ENCODE measurements around the gene MRPS34.
"Not testable (repeated sequence)": the region's sequence is repeated elsewhere in the genome, so short reads cannot be mapped to it uniquely, and the experiment has no call there.

The MRPS34 gene

DNA sequence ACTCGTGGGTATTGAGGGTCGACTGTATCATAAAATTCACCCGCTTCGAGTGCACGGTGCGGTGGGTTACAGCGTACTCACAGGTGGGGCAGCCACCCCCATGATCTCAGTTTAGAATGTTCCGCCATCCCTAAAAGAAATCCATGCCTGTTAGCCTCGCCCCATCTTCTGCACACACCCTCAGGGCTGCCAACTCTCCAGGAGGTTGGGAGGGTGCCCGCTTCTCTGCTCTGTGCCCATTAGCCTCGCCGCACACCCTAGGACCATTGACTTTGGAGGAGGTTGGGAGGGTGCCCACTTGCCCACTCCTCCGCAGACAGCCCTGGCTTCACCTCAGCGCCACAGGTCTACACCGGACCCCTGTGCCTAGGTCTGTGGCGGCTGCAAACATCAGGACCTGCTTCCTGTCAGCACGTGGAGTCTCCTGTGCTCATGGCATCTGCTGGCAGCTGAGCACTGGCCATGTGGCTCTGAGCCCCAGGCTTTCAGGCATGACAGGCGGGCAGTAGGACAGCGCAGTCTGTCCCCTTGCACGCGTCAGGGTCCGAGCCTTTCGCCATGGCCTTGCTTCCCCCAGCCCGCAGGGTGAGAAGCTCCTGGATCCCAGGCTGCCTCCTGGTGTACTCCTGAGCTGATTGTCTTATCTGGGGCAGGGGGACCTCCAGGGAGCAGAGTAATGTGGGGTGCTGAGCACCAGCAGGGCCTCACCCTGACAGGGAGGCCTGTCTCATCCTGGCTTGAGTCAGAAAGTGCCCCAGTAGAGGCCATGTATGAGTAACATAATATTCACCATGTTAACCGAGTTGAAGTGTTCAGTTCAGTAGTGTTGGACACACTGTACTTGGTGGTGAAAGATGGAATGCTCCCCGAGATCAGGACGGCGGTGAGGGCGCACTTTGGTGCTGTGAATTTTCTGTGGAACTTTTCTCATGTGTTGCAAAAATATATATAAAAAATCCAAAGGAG lies 23.5 kb downstream of the MRPS34 start:
- no peak for DNase-seq (ENCODE audit: low spot score)

DNA sequence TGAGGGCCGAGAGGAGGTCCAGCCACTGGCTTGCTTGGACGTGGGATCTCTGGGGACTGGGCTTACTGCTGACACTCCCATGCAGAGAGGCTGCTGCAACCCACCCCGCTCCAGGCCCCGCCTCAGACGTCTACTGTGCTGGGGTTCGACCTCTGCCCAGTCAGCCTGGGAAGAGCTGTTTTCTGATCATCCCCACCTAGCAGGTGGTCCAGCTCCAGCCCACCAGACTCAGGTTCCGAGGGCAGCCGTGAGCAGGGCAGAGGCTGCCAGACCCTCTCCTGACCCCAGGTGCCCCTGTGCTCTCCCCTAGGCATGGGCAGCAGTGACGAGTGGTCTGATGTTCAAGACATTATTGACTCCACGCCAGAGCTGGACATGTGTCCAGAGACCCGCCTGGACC lies 25.0 kb downstream of the MRPS34 start:
- no peak for DNase-seq (ENCODE audit: low spot score)

DNA sequence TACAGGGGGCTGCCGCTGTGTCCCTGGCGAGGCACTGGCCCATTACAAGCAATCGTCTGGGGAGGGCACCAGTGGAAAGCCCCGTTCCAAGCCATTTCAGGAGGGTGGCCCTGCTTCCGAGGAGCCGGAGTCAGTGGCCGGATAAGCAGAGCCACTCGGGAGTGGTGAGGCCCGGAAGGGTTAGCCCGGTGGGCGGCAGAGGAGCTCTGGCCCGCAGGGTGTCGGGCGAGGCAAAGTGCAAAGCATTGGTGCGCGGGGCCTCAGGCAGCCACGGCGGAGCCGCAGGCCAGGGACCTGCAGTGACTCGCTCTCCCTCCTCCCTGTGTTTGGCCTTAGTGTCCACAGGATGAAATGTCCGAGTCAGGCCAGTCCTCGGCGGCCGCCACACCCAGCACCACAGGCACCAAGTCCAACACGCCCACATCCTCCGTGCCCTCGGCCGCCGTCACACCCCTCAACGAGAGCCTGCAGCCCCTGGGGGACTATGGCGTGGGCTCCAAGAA lies 26.2 kb downstream of the MRPS34 start:
- no peak for DNase-seq (ENCODE audit: low spot score)

DNA sequence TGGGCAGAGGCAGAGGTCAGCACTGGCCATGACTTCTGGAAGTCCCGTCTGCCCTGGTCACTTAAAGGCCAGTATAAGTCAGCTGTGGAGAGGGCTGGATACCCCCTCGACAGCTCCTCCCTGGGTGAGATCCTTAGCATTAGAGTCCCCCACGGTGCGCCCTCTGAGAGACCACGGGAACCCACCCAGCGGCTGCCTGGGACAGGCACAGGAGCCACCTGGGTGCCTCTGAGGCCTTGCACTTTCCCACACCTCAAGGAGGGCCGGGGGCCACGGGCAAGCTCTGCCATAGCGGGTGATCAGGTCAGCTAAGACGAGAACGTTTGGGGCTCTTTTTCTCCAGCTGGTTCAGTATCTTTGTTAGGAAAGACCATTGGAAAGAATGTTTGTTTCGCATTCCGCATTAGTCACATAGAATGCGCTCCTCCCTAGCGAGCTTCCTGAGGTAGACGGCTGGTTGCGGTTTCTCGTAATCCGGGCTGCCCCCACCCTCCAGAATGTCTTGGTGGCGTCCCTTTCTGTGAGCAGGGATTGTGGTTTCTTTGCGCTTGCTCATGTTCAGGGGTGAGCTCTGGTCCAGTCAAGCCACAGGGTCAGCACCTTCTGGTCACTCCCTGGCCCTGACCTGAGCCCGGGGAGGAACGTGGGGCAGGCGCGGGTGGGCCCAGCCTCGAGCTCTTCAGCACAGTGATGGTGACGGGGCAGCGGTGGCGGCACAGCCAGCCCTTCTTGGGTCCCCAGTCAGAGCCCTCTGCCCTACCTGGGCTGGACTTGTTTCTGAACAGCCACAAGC lies 26.8 kb downstream of the MRPS34 start:
- DNase-seq (ENCODE audit: low spot score), result no peak

DNA sequence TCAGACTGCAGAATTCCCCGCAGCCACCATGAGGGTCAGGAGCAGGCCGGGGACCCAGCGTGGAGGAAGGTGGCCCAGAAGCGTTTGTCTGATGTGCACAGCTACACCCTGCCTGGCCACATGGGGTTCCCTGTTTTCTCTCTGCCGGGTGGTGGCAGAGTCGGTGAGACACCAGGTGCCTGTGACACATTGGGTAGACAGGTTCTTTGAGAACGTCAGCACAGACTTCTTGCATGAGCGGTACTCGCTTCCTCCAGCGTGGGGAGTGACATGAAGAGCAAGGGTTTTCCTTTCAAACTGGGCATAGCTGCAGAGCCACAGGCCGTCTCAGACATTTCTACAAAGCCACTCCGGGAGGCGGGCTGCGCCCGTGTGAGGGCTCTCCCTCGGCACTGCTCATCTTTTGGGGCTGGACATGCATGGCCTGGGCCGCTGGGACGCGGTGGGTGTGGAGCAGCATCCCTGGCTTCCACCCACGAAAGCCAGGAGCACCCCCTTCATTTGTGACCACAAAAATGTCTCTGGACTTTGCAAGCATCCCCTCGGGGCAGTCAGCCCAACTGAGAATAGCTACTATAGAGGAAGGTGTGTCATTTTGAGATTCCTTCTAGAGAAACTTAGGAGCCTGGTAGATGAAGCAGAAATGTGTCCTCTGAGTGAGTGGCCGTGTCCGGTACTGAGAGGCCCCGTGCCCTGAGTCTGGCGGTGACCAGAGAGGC lies 27.6 kb downstream of the MRPS34 start:
- DNase-seq (ENCODE audit: low spot score), result no peak

DNA sequence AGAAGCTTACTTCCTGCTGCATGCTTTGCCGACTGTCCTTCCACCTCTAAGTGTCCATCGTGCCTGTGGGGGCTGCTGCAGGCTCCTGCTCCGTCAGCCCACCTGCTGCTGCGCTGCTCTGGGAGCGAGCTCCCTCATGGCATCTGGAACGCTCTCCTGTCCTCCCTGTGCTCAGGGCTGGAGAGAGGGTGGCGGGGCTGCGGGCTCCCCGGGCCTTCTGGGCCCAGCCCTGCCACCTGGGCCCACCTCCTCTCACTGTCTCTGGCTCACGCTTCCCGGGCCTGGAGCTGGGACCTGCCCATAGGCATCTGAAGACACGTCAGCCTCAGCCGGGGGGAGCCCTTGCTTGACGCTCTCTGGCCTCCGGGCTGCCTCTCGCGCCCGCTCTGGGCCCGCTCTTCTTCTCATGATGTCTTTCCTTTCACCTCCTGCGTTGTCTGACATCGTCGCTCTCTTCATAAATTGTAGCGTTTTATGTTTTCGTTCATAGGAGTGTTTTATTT lies 28.5 kb downstream of the MRPS34 start:
- DNase-seq (ENCODE audit: low spot score), result no peak

DNA sequence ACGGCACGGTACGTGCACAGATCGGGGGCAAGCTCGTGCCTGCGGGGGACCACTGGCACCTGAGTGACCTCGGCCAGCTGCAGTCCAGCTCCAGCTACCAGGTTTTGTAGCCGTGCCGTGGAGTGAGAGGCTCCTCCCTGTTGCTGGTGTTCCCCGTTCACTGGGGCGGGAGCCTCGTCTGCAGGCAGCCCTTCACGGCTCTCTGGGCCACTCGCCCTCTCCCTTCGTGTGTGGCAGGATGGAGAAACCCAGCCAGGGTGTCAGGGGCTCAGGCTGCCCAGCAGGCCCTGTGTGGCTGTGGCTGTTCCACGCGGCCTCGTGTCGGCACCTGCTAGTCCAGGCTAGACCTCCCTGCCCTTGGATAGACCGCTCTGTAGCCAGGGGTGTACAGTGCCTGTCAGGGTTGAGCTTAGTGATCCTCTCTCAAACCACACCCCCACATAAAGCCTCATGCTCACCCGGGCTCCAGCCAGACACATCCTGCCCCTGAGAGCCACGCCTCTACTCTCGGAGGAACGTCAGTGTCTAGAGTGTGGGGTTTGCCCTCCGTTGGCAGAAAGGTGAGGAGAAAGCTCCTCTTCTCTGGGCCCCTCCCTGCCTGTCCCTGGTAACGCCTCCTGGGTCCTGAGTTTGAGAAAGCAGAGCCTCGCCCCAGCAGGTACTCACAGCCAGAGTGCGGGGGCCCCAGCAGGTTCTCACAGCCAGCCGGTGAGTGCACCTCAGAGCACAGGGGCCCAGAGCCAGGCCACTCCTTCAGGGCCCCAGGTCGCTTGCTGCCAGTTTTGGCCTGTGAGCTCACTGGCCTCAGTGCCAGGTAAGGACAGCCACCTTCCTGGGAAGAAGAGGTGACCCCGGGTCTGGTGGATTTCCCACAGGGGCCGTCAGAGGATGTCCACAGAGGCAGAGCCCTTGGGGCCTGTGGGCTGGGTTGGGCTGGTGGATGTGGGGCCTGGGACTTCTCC lies 29.3 kb downstream of the MRPS34 start:
- no peak for DNase-seq (ENCODE audit: low spot score)

DNA sequence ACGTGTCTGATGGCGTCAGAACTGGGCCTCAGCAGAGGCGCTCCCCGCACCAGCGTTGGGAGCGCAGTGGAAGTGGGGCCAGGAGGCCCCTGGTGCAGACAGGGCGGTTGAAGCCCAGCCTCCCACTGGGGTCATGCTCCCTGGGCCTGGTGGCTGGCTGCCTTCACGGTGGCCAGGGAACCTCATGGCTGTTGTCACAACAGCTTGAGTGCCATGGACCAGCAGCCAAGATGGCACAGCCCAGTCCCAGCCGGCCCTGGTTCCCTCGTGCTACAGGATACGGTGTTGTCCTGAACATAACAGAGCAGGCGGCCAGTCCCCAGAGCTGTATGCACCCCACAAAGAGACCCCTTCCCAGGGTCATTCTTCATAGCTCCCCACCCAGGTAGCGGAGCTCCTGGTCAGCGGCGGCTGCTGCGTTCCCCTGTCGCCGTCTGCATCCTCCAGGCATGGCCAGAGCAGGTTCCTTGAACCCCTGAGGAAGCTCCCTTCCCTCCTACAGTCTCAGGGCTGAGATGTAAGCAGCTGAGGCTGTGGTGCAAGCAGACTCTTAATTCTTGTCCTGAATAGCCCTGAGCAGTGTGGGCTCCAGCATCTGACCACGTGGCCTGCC lies 31.3 kb downstream of the MRPS34 start:
- DNase-seq (ENCODE audit: low spot score), result no peak

DNA sequence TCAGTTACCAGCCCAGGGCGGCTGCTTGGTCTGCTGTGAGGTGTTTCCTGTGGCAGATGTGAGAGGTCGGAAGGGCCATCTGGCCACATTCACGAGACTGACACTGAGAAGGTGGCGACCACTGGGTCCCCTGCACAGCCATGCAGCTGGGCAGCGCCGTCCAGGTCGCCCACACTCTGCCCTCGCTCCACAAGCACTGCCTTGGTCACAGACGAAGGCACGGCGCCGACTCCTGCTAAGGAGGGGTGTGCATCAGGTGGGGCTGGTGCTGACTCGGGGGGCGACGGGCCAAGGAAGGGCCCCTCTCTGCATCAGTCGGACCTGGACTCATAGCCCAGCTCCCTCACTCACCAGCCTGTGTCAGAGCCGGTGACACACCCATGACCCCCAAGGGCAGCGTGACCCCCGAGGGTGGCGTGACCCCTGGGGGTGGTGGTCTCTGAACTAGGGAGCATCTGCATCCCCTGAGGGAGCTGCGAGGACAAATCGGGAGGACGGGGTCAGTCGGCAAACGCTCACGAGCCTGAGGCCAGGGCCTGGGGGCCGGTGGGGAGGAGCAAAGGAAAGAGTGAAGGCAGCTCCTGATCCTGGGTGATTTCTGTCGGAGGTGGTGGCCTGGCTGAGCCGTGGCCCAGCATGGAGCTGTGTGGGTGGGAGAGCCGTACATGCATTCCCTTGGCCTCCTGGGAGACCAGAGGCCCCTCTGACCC lies 32.0 kb downstream of the MRPS34 start:
- DNase-seq (ENCODE audit: low spot score), result no peak

DNA sequence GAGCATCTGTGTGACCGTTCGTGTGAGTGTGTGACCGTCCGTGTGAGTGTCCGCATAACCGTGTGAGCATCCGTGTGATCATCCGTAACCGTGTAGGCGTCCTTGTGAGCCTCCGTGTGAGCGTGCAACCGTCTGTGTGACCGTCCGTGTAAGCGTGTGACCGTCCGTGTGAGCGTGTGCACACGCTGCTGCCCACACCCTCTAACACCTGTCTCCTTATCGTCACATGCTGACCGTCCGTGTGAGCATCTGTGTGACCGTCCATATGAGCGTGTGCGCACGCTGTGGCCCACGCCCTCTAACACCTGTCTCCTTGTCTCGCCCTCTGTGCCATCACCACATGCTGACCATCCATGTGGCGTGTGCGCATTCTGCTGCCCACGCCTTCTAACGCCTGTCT lies 32.7 kb downstream of the MRPS34 start:
- no peak for DNase-seq (ENCODE audit: low spot score)

DNA sequence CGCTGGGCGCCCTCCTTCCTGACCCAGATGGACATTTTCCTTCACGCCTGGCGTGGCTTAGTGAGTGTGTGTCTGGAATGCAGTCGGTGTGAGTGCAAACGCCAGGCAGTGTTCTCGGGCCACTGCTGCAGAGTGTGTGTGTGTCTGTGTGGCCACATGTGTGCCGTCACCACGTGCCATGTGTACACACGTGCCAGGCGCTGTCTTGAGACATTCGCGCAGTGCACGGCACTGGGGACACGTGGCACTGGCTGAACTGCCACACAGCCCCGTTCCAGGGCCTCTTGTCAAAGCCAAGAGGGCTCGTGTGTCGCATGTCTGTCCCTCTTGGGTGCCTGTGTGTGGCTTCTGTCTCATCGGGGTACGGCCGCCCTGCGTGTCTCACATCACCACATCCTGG lies 38.1 kb downstream of the MRPS34 start:
- no peak for DNase-seq (ENCODE audit: low spot score)

DNA sequence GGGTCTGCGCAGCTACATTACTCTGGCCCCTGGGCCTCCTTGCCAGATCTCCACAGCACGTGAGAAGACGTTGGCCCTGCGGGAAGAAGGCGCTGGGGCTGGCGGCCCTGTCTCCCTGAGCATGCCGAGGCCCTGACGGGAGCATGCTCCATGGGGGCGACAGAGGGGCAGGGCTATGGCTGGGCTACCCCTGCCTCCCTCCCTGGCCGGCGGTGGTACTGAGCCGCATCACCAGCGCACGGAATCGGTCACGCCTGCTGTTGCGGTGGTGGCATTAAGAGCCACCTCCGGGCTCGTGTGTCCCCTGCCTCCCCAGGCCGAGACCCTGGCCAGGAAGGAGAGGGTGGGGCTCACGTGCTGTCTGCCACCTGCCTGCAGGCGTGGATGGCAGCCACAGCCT lies 38.8 kb downstream of the MRPS34 start:
- no peak for DNase-seq (ENCODE audit: low spot score)

DNA sequence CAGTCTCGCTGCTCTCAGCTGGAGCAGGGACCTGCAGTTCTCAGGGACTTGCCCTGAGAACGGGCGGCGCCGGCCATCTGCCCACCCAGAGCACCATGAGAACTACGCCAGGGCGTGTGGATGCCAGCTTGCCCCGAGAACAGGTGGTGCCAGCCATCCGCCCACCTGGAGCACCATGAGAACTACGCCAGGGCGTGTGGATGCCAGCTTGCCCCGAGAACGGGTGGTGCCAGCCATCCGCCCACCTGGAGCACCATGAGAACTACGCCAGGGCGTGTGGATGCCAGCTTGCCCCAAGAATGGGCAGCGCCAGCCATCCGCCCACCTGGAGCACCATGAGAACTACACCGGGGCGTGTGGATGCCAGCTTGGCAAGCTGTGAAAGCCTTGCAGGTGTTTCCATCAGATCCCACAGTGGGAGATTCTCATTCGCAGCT lies 40.4 kb downstream of the MRPS34 start:
- not testable (repeated sequence) for DNase-seq (ENCODE audit: low spot score)

DNA sequence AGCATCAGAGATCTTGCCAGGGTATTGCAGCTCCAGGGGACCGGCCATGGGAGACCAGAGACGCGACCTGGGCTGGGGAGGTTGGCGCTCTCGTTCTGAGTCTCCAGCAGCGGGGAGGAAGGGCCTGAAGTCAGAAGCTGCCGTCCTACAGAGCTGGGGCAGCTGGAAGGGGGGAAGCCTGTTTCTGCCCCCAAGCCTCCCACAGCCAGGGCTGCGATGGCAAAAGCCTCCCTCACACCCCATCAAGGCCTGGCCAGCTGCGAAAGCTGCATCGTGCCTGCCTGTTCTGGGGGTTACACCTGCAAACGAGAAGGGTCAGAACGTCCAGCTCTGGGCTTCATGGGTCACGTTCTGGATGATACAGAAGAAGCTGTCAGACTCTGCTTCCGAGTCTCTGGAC lies 40.9 kb downstream of the MRPS34 start:
- DNase-seq (ENCODE audit: low spot score), result no peak

DNA sequence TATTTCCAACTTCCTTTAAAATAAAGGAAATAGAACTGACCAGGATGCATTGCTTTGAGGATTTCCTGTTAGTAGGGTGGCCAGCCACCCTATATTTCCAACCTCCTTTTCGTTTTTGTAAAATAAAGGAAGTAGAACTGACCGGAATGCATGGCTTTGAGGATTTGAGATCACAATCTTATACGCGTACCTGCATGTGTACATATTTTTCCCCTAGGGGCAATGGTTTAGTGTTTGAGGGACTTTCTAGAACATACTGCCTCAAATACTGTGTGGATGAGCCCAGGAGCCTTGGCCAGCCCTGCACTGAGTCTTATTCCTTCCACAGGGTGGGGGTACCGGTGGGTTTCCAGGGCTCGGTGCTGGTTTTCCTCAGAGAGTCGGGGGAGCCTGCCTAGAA lies 41.3 kb downstream of the MRPS34 start:
- DNase-seq (ENCODE audit: low spot score), result no peak

DNA sequence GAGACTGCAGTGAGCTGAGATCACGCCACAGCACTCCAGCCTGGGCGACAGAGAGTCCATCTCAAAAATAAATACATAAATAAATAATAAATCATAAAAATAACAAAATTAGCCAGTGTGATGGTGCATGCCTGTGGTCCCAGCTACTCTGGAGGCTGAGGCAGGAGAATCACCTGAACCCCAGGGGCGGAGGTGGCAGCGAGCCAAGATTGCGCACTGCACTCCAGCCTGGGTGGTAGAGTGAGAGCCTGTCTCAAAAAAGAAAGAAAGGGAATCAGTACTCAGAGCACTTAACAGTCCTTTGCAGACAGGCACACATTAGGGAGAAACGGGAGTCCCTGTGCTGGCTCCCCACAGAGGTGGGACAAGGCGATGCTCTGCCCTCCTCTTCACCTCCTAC lies 41.9 kb downstream of the MRPS34 start:
- DNase-seq (ENCODE audit: low spot score), result no peak

DNA sequence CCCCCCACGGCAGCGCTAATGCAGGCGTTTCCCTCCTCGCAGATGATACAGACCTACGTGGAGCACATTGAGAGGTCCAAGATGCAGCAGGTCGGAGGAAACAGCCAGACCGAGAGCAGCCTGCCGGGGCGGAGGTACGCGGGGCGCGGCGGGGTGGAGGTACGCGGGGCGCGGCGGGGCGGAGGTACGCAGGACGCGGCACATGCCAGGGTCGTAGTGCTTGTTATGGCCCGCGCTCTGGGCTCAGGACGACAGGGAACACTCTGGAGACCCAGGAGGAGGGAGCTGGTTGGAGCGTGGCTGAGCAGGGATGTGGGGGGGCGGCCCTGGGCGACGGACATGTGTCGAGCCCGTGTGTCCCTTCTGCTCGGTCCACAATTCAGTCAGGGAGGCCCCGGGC lies 43.5 kb downstream of the MRPS34 start:
- no peak for DNase-seq (ENCODE audit: low spot score)

DNA sequence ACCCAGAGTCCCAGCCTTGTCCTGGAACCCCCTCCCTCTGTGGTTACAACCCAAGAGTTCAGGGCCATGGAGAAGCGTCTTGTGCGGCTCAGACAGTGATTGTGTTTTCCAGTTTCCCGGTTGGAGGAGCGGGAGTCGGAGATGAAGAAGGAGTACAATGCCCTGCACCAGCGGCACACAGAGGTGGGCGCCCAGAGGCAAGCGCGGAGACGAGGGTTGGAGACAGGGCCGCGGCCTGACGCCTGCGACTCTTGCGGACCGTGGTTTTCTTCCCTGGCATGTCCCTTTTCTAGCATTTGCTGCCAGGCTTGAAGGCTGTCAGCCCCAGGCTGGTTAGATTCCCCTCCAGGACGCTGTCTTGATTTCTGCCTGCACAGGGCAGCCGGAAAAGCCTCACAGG lies 43.9 kb downstream of the MRPS34 start:
- no peak for DNase-seq (ENCODE audit: low spot score)

DNA sequence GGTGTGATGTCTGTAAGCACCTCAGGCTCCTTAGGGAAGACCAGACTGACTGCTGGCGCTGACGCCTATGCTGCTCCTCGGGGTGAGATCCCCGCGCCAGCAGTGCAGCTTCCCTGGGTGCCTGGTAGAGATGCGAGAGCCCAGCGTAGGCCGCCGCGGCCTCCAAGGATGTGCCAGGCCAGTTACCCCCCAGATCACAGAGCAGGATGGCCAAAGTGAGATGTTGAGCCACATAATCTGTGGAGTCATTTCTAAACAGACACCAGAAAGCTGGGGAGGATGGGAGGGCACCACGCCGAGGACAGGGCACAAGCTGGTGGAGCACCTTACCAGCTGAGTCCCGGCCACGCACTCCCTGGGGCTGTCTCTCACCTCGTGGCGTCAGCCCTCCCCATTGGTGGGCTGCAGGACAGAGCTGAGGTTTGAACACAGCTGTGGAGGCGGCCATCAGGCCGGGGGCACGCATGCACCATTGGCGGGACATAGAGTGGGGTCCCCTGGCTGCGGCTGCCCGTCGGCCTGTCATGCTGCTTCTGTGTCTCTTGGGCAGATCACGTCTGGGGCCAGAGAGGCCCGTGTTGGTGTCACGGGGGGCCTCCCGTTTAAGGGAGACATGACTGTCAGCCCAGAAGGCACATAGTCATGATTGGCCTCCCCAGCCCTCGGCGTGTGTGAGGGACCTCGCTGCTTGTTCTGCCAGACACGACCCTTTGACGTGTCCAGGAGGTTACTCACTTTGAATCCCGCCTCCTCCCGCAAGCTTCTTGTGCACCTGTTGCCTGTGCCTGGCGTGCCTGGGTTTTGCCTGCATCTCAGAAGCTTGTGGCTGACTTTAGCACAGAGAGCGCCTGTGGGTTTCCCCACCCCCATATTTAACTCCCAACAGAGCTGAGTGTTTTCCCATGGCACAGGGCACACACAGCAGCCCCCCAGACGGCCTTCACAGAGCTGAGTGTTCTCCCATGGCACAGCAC lies 45.0 kb downstream of the MRPS34 start:
- DNase-seq (ENCODE audit: low spot score), result no peak
